DND-41 (cell line): ENCODE data around the gene AP2S1.

ENCODE experiments used
- ATAC-seq: fragments of 200-7000 bp; cut with Tn5 transposase; 3 replicates; pipeline ENCODE4 v1.9.1; 2021; ENCODE audit warnings: low read depth; ENCODE audit not compliant: insufficient read depth
- DNase-seq: peaks from one replicate; pipeline ENCODE4 v3.0.0-alpha.2; 2020
- H2AFZ ChIP-seq: 2 replicates; pipeline ENCODE4 v1.6.0; 2012; ENCODE audit warnings: low read depth, low read length
- H3K27ac ChIP-seq: 2 replicates; pipeline ENCODE4 v1.5.1; 2012; ENCODE audit warnings: low read length, inconsistent platforms
- H3K27me3 ChIP-seq: fragments of 200-600 bp; sonication (generic); 2 replicates; pipeline ENCODE4 v1.6.0; 2012; ENCODE audit warnings: low read length, mild to moderate bottlenecking, inconsistent platforms; ENCODE audit not compliant: insufficient read depth, poor library complexity
- H3K36me3 ChIP-seq: 2 replicates; pipeline ENCODE4 v1.5.1; 2012; ENCODE audit warnings: low read length, inconsistent platforms; ENCODE audit not compliant: insufficient read depth
- H3K4me1 ChIP-seq: 2 replicates; pipeline ENCODE4 v1.5.1; 2012; ENCODE audit warnings: mild to moderate bottlenecking, low read length; ENCODE audit not compliant: insufficient read depth
- H3K4me2 ChIP-seq: 2 replicates; pipeline ENCODE4 v1.6.0; 2012; ENCODE audit warnings: mild to moderate bottlenecking, moderate library complexity, low read length, inconsistent platforms; ENCODE audit not compliant: insufficient read depth
- H3K4me3 ChIP-seq, 2 experiments: fragments of 200-600 bp in 1 of 2; shearing (Covaris generic) in 1 of 2; 2 replicates each; pipeline ENCODE4 v1.5.1; 2012 to 2016; ENCODE audit warnings: inconsistent platforms in 2 of 2, low read length in 2 of 2, mild to moderate bottlenecking in 2 of 2, low read depth in 1 of 2, moderate library complexity in 1 of 2
- H3K79me2 ChIP-seq: 2 replicates; pipeline ENCODE4 v1.6.0; 2012; ENCODE audit warnings: low read length, inconsistent platforms; ENCODE audit not compliant: insufficient read depth
- H3K9ac ChIP-seq: 2 replicates; pipeline ENCODE4 v1.6.0; 2012; ENCODE audit warnings: low read depth, mild to moderate bottlenecking, inconsistent platforms, low read length, moderate library complexity
- H3K9me3 ChIP-seq: 2 replicates; pipeline ENCODE4 v1.5.1; 2012; ENCODE audit warnings: low read length, moderate library complexity, mild to moderate bottlenecking, inconsistent platforms; ENCODE audit not compliant: insufficient read depth, severe bottlenecking
- H4K20me1 ChIP-seq: 2 replicates; pipeline ENCODE4 v1.6.0; 2012; ENCODE audit warnings: low read length; ENCODE audit not compliant: insufficient read depth
- EZH2 ChIP-seq: IDR thresholded peaks from 3 replicates; pipeline ENCODE4 v1.6.1; 2012; ENCODE audit warnings: borderline replicate concordance, low read depth, mild to moderate bottlenecking, moderate library complexity, low read length, inconsistent platforms; ENCODE audit not compliant: severe bottlenecking
- TF ChIP-seq, protein P1 (sequence below): IDR thresholded peaks from 2 replicates; pipeline ENCODE4 v1.5.1; 2012; ENCODE audit warnings: borderline replicate concordance, low read length, moderate library complexity, mild to moderate bottlenecking; ENCODE audit not compliant: poor library complexity, severe bottlenecking; ENCODE audit errors: extremely low read depth

Gene AP2S1

DNA sequence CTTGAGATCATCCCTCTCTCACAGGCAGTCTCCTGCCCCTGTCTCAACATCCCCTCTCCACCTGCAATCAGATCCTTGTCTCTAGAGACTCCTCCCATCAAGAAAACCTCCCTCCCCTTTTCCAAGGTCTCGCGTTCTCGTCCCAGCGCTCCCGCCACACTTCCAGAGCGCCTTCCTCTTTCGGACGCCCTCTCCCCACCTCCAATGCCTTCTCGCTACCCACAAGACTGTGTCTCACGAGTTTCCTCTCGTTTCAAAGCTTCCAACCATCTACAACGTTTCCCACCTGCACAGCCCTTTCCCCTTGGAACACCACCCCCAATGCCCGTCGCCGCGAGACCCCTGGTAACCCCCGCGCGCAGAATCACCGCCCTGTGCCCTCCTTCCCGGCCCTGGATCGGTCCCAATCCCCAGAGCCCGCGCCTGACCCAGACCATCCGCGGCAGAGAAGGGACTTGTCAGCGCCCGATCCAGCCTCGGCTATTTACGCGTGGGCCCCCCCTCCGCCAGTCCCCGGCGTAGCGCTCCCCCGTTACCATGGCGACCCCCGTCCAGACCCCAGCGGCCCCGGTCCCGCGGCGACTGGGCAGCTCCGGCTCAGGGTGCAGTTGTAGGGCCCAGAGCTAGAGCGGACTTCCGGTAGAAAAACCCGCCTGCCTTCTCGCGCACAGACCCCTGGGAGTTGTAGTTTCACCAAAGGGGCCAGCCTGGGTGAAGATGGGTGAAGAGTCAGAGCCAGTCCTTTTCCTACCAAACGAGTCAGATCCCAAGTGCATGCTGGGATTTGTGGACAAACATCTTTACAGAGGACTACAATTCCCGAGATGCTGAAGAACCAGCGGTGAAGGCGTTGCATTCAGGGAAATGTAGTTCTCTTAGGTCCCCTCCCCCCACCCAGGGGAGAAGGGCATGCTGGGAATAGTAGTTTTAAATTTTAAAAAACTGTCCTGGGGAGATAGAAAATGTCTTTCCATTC is at the start of gene AP2S1:
AP2S1 (minus strand) TSS at position 619 of the 976 bp plus-strand sequence; CDS start at position 539, 80 bp downstream.
- H3K9me3 ChIP-seq: no peaks in the 10 kb centered on the region
- ATAC-seq: peak; percentile 93
- H3K4me1 ChIP-seq: peaks cover 19% of the 10 kb centered on the region

DNA sequence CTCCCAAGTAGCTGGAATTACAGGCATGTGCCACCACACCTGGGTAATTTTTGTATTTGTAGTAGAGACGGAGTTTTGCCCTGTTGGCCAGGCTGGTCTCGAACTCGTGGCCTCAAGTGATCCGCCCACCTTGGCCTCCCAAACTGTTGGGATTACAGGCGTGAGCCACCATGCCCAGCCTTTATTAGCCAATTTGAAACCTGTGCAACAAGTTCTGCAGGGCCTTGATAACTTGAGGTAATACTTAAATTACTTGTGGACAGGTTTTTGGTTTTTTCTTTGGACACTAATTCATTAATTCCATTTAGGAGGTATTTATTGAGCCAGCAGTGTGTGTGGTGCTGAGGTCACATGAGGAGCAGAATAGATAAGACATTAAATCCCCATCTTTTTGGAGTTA is 49.7 kb upstream of the AP2S1 start:
- Histone ChIP-seq H3K9me3 (no peaks in the 10 kb centered on the region), H4K20me1 (peaks cover 78% of the 10 kb centered on the region), H2AFZ (no peak overlapping the region), H3K4me3 (no peak overlapping the region), H3K36me3 (no peaks in the 10 kb centered on the region), H3K79me2 (peaks cover 97% of the 10 kb centered on the region), H3K4me2 (no peak overlapping the region), H3K27ac (no peak overlapping the region), H3K4me1 (no peaks in the 10 kb centered on the region), H3K27me3 (no peaks in the 10 kb centered on the region), H3K9ac (no peak overlapping the region)
- no peak for TF ChIP-seq EZH2
- TF ChIP-seq, protein P1, sequence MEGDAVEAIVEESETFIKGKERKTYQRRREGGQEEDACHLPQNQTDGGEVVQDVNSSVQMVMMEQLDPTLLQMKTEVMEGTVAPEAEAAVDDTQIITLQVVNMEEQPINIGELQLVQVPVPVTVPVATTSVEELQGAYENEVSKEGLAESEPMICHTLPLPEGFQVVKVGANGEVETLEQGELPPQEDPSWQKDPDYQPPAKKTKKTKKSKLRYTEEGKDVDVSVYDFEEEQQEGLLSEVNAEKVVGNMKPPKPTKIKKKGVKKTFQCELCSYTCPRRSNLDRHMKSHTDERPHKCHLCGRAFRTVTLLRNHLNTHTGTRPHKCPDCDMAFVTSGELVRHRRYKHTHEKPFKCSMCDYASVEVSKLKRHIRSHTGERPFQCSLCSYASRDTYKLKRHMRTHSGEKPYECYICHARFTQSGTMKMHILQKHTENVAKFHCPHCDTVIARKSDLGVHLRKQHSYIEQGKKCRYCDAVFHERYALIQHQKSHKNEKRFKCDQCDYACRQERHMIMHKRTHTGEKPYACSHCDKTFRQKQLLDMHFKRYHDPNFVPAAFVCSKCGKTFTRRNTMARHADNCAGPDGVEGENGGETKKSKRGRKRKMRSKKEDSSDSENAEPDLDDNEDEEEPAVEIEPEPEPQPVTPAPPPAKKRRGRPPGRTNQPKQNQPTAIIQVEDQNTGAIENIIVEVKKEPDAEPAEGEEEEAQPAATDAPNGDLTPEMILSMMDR: no peak
- ATAC-seq (no peak), DNase-seq (no peak)

More for the DNA sequence above, at the start of gene AP2S1:
- no peak for TF ChIP-seq EZH2
- TF ChIP-seq, protein P1: no peak
- H2AFZ ChIP-seq: peak within 1 kb of the TSS; percentile 82
- H3K4me3 ChIP-seq: peak within 1 kb of the TSS; percentile 73 to 87
- H3K9ac ChIP-seq: peak within 1 kb of the TSS; percentile 77
- peak within 1 kb of the TSS; percentile 78 for H3K27ac ChIP-seq
- H3K4me2 ChIP-seq: peak within 1 kb of the TSS; percentile 92
- no peaks in the 10 kb centered on the region for H3K27me3 ChIP-seq
- peaks cover 14% of the 10 kb centered on the region for H3K36me3 ChIP-seq
- peaks cover 14% of the 10 kb centered on the region; the same call in 1 of the 2 replicates for H4K20me1 ChIP-seq
- DNase-seq: peak; percentile 97
- peaks cover 44% of the 10 kb centered on the region for H3K79me2 ChIP-seq

DNA sequence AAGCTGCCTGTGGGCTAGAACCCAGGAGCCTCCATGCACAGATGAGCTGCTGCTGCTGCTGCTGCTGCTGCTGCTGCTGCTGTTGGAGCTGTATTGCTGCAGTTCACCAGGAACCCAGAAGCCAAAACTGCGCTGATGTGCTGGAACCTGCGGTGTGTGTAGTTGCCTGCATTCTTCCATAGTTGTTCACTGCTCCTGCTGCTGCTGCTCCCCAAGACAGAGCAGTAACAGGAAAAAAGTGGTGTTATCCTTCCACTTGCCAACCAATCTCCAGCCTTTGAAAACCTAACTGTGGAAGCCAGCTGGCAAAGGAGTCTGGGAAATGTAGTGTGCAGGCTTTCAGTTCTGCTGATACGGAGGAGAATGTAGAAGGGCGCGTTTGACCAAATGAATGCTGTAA is 48.1 kb upstream of the AP2S1 start:
- Histone ChIP-seq H3K4me2 (no peak overlapping the region), H4K20me1 (peaks cover 72% of the 10 kb centered on the region), H3K27me3 (no peaks in the 10 kb centered on the region), H3K9ac (no peak overlapping the region), H3K9me3 (no peaks in the 10 kb centered on the region), H3K36me3 (no peaks in the 10 kb centered on the region), H2AFZ (no peak overlapping the region), H3K79me2 (peaks cover 97% of the 10 kb centered on the region), H3K4me3 (no peak overlapping the region), H3K27ac (no peak overlapping the region), H3K4me1 (no peaks in the 10 kb centered on the region)
- TF ChIP-seq, protein P1: no peak
- no peak for TF ChIP-seq EZH2
- no peak for DNase-seq
- no peak for ATAC-seq
